ENCODE results near the gene TF. TPM values are rescaled to one million over a fixed set of nuclear protein-coding genes. Genes with fewer than 3 reads are reported as not detected.

Gene TF
- total and polyA plus RNA-seq, 8 donors: 1.1 to 30.7 (median 5.6) TPM

- DNase-seq (no peak), FAIRE-seq (no peak), ATAC-seq (no peak)
- no peaks in the 10 kb centered on the region for H3K4me1 ChIP-seq
- 88 to 94% methylated on average over 7 of the region's 7 CpGs for WGBS, 2 donors
- H3K27ac ChIP-seq: no peak overlapping the region
- intact Hi-C loops (cut with DNase I): no loop called here
- no peaks in the 10 kb centered on the region for H3K36me3 ChIP-seq
- H3K27me3 ChIP-seq: no peaks in the 10 kb centered on the region
- no peak overlapping the region for H3K4me3 ChIP-seq
- no peak for TF ChIP-seq CTCF (IDR thresholded peaks at IDR 0.05)
- H3K9me3 ChIP-seq: no peaks in the 10 kb centered on the region
Observed at GRCh38 chr3:133701435-133702358, 44.5 kb upstream of the TF start.

GRCh38 chr3:133703915-133704314 is 42.3 kb upstream of the TF start:
- DNase-seq (no peak), ATAC-seq (no peak), FAIRE-seq (no peak)
- Histone ChIP-seq H3K9me3 (no peaks in the 10 kb centered on the region), H3K36me3 (no peaks in the 10 kb centered on the region), H3K27me3 (no peaks in the 10 kb centered on the region), H3K4me3 (no peak overlapping the region), H3K4me1 (no peaks in the 10 kb centered on the region), H3K27ac (no peak overlapping the region)
- TF ChIP-seq CTCF (IDR thresholded peaks at IDR 0.05): no peak
- intact Hi-C loops (cut with DNase I): no loop called here
- 77 to 88% methylated on average over 1 of the region's 1 CpG for WGBS, 2 donors

GRCh38 chr3:133706033-133706432 is 40.2 kb upstream of the TF start:
- Histone ChIP-seq H3K36me3 (no peaks in the 10 kb centered on the region), H3K4me3 (no peak overlapping the region), H3K27ac (no peak overlapping the region), H3K9me3 (no peaks in the 10 kb centered on the region), H3K27me3 (no peaks in the 10 kb centered on the region), H3K4me1 (no peaks in the 10 kb centered on the region)
- TF ChIP-seq CTCF (IDR thresholded peaks at IDR 0.05): no peak
- no peak for ATAC-seq
- intact Hi-C loops (cut with DNase I): no loop called here
- DNase-seq: no peak
- WGBS, 2 donors: 75 to 78% methylated on average over 4 of the region's 4 CpGs
- FAIRE-seq: no peak

GRCh38 chr3:133709139-133709750 is 36.9 kb upstream of the TF start:
- no peaks in the 10 kb centered on the region for H3K36me3 ChIP-seq
- no peak overlapping the region for H3K4me3 ChIP-seq
- FAIRE-seq: no peak
- 91 to 94% methylated on average over 3 of the region's 3 CpGs for WGBS, 2 donors
- TF ChIP-seq CTCF (IDR thresholded peaks at IDR 0.05): no peak
- no peak for DNase-seq
- no peaks in the 10 kb centered on the region for H3K4me1 ChIP-seq
- H3K27me3 ChIP-seq: no peaks in the 10 kb centered on the region
- ATAC-seq: no peak
- H3K9me3 ChIP-seq: no peaks in the 10 kb centered on the region
- intact Hi-C loops (cut with DNase I): no loop called here
- H3K27ac ChIP-seq: no peak overlapping the region

GRCh38 chr3:133711013-133711412 is 35.2 kb upstream of the TF start:
- intact Hi-C loops (cut with DNase I): no loop called here

More at GRCh38 chr3:133711013-133711412, 35.2 kb upstream of the TF start:
- WGBS, 2 donors: 63 to 67% methylated on average over 4 of the region's 4 CpGs
- no peaks in the 10 kb centered on the region for H3K4me1 ChIP-seq
- H3K9me3 ChIP-seq: no peaks in the 10 kb centered on the region
- H3K36me3 ChIP-seq: no peaks in the 10 kb centered on the region
- H3K27ac ChIP-seq: no peak overlapping the region
- DNase-seq (no peak), FAIRE-seq (no peak), ATAC-seq (no peak)
- H3K27me3 ChIP-seq: no peaks in the 10 kb centered on the region
- H3K4me3 ChIP-seq: no peak overlapping the region
- TF ChIP-seq CTCF (IDR thresholded peaks at IDR 0.05): no peak

Measured in pancreas (tissue), 10 donors.